HepG2 (cell line): Measurements from ENCODE around the gene ADAMTS17. TPM values are rescaled to one million over a fixed set of nuclear protein-coding genes. Genes with fewer than 3 reads are reported as not detected.
A peak's percentile ranks its signal among the peaks of the same experiment; 100 is the strongest.

Experiments used
- BCL6 ChIP-seq: IDR thresholded peaks from 2 replicates; pipeline ENCODE4 v1.6.1; 2016; ENCODE audit warnings: missing genetic modification reagents, missing compliant biosample characterization
- CEBPB ChIP-seq: IDR thresholded peaks from 2 replicates; pipeline ENCODE4 v1.6.1; 2011; ENCODE audit warnings: low read depth, low read length, improper control_type of control experiment, borderline replicate concordance
- EP300 ChIP-seq, 3 experiments: sonication (generic) in 1 of 3; formaldehyde crosslinking in 1 of 3; IDR thresholded peaks; 2 replicates each; pipeline versions ENCODE4 v1.5.1 to v1.6.1; 2011 to 2020; ENCODE audit warnings: low read depth in 2 of 3, low read length in 2 of 3, borderline replicate concordance in 1 of 3, improper control_type of control experiment in 1 of 3, mild to moderate bottlenecking in 1 of 3, missing genetic modification reagents in 1 of 3, moderate library complexity in 1 of 3
- HOXA3 ChIP-seq: sonication (generic); formaldehyde crosslinking; IDR thresholded peaks from 2 replicates; pipeline ENCODE4 v1.5.0; 2020; ENCODE audit warnings: missing genetic modification reagents
- MLX ChIP-seq: IDR thresholded peaks from 2 replicates; pipeline ENCODE4 v1.6.1; 2016
- MTA3 ChIP-seq: sonication (generic); formaldehyde crosslinking; IDR thresholded peaks from 2 replicates; pipeline ENCODE4 v1.4.0; 2020; ENCODE audit warnings: missing genetic modification reagents
- MYNN ChIP-seq: sonication (generic); formaldehyde crosslinking; IDR thresholded peaks from 2 replicates; pipeline ENCODE4 v1.4.0; 2020; ENCODE audit warnings: mild to moderate bottlenecking, low read depth, missing genetic modification reagents
- SNRNP70 ChIP-seq: fragments of 200-400 bp; formaldehyde crosslinking; IDR thresholded peaks from 2 replicates; pipeline ENCODE4 v1.6.1; 2017; ENCODE audit warnings: mild to moderate bottlenecking, low read depth, low read length, moderate library complexity
- ZBTB34 ChIP-seq: sonication (generic); formaldehyde crosslinking; IDR thresholded peaks from 2 replicates; pipeline ENCODE4 v1.8.0; 2022; ENCODE audit warnings: mild to moderate bottlenecking, missing genetic modification reagents
- ZNF17 ChIP-seq: sonication (generic); formaldehyde crosslinking; IDR thresholded peaks from 2 replicates; pipeline ENCODE4 v1.5.0; 2020; ENCODE audit warnings: mild to moderate bottlenecking, missing genetic modification reagents
- ZNF276 ChIP-seq: sonication (generic); formaldehyde crosslinking; IDR thresholded peaks from 2 replicates; pipeline ENCODE4 v1.4.0; 2020; ENCODE audit warnings: mild to moderate bottlenecking, low read depth, missing genetic modification reagents
- ZNF33A ChIP-seq: sonication (generic); formaldehyde crosslinking; IDR thresholded peaks from 2 replicates; pipeline ENCODE4 v1.5.1; 2020; ENCODE audit warnings: missing genetic modification reagents, mild to moderate bottlenecking, moderate library complexity, borderline replicate concordance
- ZNF549 ChIP-seq: sonication (generic); formaldehyde crosslinking; IDR thresholded peaks from 2 replicates; pipeline ENCODE4 v1.5.0; 2020; ENCODE audit warnings: missing genetic modification reagents
- ZNF597 ChIP-seq: sonication (generic); formaldehyde crosslinking; IDR thresholded peaks from 2 replicates; pipeline ENCODE4 v1.5.0; 2020; ENCODE audit warnings: missing genetic modification reagents
- ZNF644 ChIP-seq: IDR thresholded peaks from 2 replicates; pipeline ENCODE4 v1.6.1; 2016; ENCODE audit warnings: low read depth
- polyA plus RNA-seq, 8 experiments: library from polyadenylated mRNA; depleted of rRNA in 3 of 8; stranded (reverse) in 7 of 8; unstranded in 1 of 8; fragments of >200 nt; fragmentation: Illumina TruSeq in 4 of 8; extraction: Trizol in 4 of 8; gene quantifications; 2 replicates each; pipeline versions ENCODE4 v1.2.1 to v1.2.3, GENCODE V29; 2011 to 2016; ENCODE audit warnings: low read depth in 4 of 8, missing spikeins in 1 of 8, mixed read lengths in 1 of 8; ENCODE audit not compliant: insufficient read depth in 1 of 8
- total RNA-seq, 5 experiments: library from RNA; depleted of rRNA; stranded (reverse); fragments of >200 nt; fragmentation: Illumina TruSeq; extraction: Trizol; gene quantifications; 2 replicates each; pipeline ENCODE4 v1.2.3, GENCODE V29; 2016; ENCODE audit warnings: low read depth in 1 of 5
- TF ChIP-seq, protein P1 (sequence below): sonication (generic); formaldehyde crosslinking; IDR thresholded peaks from 2 replicates; pipeline ENCODE4 v1.5.1; 2020; ENCODE audit warnings: missing genetic modification reagents, mild to moderate bottlenecking, borderline replicate concordance
- TF ChIP-seq, protein P2 (sequence below): sonication (generic); formaldehyde crosslinking; IDR thresholded peaks from 2 replicates; pipeline ENCODE4 v1.5.0; 2020; ENCODE audit warnings: mild to moderate bottlenecking, missing genetic modification reagents

ADAMTS17 gene
- total and polyA plus RNA-seq, 2 of the 13 experiments (the other 11 are each of a cell fraction or from before 2014, with no cell fraction given) = 0.02 to 0.04 TPM

- TF ChIP-seq BCL6 (CRISPR knock-in tag) (peak; percentile 84), ZNF549 (CRISPR knock-in tag) (no peak), MTA3 (CRISPR knock-in tag) (no peak), MLX (no peak), ZNF644 (CRISPR knock-in tag) (no peak), EP300 (IDR thresholded peaks at IDR 0.05; ENCODE audit: low read depth in 2 of 2, low read length in 2 of 2) (peak in 1 of 2 experiments; percentile 43; a peak in 1 of 4 replicates), EP300 (CRISPR knock-in tag; IDR thresholded peaks at IDR 0.05; ENCODE audit: borderline replicate concordance) (no peak), MYNN (no peak), ZNF17 (no peak), ZNF276 (CRISPR knock-in tag) (no peak), CEBPB (no peak), ZBTB34 (CRISPR knock-in tag) (no peak), ZNF33A (no peak), ZNF597 (no peak), SNRNP70 (no peak), HOXA3 (CRISPR knock-in tag) (peak; percentile 42; the same call in 1 of the 2 replicates)
- TF ChIP-seq, protein P1, sequence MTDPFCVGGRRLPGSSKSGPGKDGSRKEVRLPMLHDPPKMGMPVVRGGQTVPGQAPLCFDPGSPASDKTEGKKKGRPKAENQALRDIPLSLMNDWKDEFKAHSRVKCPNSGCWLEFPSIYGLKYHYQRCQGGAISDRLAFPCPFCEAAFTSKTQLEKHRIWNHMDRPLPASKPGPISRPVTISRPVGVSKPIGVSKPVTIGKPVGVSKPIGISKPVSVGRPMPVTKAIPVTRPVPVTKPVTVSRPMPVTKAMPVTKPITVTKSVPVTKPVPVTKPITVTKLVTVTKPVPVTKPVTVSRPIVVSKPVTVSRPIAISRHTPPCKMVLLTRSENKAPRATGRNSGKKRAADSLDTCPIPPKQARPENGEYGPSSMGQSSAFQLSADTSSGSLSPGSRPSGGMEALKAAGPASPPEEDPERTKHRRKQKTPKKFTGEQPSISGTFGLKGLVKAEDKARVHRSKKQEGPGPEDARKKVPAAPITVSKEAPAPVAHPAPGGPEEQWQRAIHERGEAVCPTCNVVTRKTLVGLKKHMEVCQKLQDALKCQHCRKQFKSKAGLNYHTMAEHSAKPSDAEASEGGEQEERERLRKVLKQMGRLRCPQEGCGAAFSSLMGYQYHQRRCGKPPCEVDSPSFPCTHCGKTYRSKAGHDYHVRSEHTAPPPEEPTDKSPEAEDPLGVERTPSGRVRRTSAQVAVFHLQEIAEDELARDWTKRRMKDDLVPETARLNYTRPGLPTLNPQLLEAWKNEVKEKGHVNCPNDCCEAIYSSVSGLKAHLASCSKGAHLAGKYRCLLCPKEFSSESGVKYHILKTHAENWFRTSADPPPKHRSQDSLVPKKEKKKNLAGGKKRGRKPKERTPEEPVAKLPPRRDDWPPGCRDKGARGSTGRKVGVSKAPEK (CRISPR knock-in tag) = no peak
- TF ChIP-seq, protein P2, sequence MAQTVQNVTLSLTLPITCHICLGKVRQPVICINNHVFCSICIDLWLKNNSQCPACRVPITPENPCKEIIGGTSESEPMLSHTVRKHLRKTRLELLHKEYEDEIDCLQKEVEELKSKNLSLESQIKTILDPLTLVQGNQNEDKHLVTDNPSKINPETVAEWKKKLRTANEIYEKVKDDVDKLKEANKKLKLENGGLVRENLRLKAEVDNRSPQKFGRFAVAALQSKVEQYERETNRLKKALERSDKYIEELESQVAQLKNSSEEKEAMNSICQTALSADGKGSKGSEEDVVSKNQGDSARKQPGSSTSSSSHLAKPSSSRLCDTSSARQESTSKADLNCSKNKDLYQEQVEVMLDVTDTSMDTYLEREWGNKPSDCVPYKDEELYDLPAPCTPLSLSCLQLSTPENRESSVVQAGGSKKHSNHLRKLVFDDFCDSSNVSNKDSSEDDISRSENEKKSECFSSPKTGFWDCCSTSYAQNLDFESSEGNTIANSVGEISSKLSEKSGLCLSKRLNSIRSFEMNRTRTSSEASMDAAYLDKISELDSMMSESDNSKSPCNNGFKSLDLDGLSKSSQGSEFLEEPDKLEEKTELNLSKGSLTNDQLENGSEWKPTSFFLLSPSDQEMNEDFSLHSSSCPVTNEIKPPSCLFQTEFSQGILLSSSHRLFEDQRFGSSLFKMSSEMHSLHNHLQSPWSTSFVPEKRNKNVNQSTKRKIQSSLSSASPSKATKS (CRISPR knock-in tag) = no peak
These were observed 129.6 kb downstream of the ADAMTS17 start (continued) for GRCh38 chr15:100211855-100212850.
